ENCODE measurements around the gene SSH2. TPM values are rescaled to one million over a fixed set of nuclear protein-coding genes. Genes with fewer than 3 reads are reported as not detected.

SSH2 gene
- total and polyA plus RNA-seq, 7 donors, result 18.3 to 35.1 (median 26.5) TPM

- no peak overlapping the region for H3K4me3 ChIP-seq
- peaks cover 0 to 9% (median 4%) of the 10 kb centered on the region in 4 donors for H3K4me1 ChIP-seq
- H3K9me3 ChIP-seq, result no peaks in the 10 kb centered on the region
- no peaks in the 10 kb centered on the region for H3K36me3 ChIP-seq
- intact Hi-C loops (cut with DNase I), result no loop called here
- no peak overlapping the region for H3K27ac ChIP-seq
- H3K27me3 ChIP-seq, result no peaks in the 10 kb centered on the region
- DNase-seq, result no peak
- TF ChIP-seq EP300 (IDR thresholded peaks at IDR 0.05), result no peak
- TF ChIP-seq CTCF (IDR thresholded peaks at IDR 0.05), result no peak
- TF ChIP-seq POLR2A (IDR thresholded peaks at IDR 0.05), result no peak
- TF ChIP-seq POLR2AphosphoS5 (IDR thresholded peaks at IDR 0.05), result no peak
These were observed 26.2 kb upstream of the SSH2 start for GRCh38 chr17:29956225-29956624.

- intact Hi-C loops (cut with DNase I), result no loop called here
- no peak for TF ChIP-seq POLR2A (IDR thresholded peaks at IDR 0.05)
- no peak for TF ChIP-seq CTCF (IDR thresholded peaks at IDR 0.05)
- no peak for TF ChIP-seq EP300 (IDR thresholded peaks at IDR 0.05)
- TF ChIP-seq POLR2AphosphoS5 (IDR thresholded peaks at IDR 0.05), result no peak
- DNase-seq, result no peak
- Histone ChIP-seq H3K4me1 (peaks cover 0 to 4% (median 2%) of the 10 kb centered on the region in 4 donors), H3K36me3 (no peaks in the 10 kb centered on the region), H3K4me3 (no peak overlapping the region), H3K27me3 (no peaks in the 10 kb centered on the region), H3K27ac (no peak overlapping the region), H3K9me3 (no peaks in the 10 kb centered on the region)
- WGBS, 2 donors, result 89 to 92% methylated on average over 4 of the region's 4 CpGs
These were observed 24.4 kb upstream of the SSH2 start for GRCh38 chr17:29954405-29954804.

GRCh38 chr17:29949696-29950095 is 19.7 kb upstream of the SSH2 start:
- no peaks in the 10 kb centered on the region for H3K27me3 ChIP-seq
- DNase-seq, result no peak
- H3K9me3 ChIP-seq, result no peaks in the 10 kb centered on the region
- no peak overlapping the region for H3K27ac ChIP-seq
- no peaks in the 10 kb centered on the region for H3K4me1 ChIP-seq
- H3K4me3 ChIP-seq, result no peak overlapping the region
- intact Hi-C loops (cut with DNase I), result no loop called here
- no peaks in the 10 kb centered on the region for H3K36me3 ChIP-seq
- TF ChIP-seq CTCF (IDR thresholded peaks at IDR 0.05) (no peak), EP300 (IDR thresholded peaks at IDR 0.05) (no peak), POLR2A (IDR thresholded peaks at IDR 0.05) (no peak), POLR2AphosphoS5 (IDR thresholded peaks at IDR 0.05) (no peak)

- H3K27me3 ChIP-seq, result no peaks in the 10 kb centered on the region
- no peaks in the 10 kb centered on the region for H3K9me3 ChIP-seq
- no peak for DNase-seq
- H3K4me1 ChIP-seq, result no peaks in the 10 kb centered on the region
- H3K36me3 ChIP-seq, result no peaks in the 10 kb centered on the region
- H3K27ac ChIP-seq, result no peak overlapping the region
- H3K4me3 ChIP-seq, result no peak overlapping the region
- intact Hi-C loops (cut with DNase I), result no loop called here
- TF ChIP-seq EP300 (IDR thresholded peaks at IDR 0.05), result no peak
- no peak for TF ChIP-seq POLR2AphosphoS5 (IDR thresholded peaks at IDR 0.05)
- TF ChIP-seq CTCF (IDR thresholded peaks at IDR 0.05), result no peak
- no peak for TF ChIP-seq POLR2A (IDR thresholded peaks at IDR 0.05)
- WGBS, 2 donors, result 69 to 80% methylated on average over 3 of the region's 3 CpGs
These were observed 18.6 kb upstream of the SSH2 start for GRCh38 chr17:29948448-29949215.

- Histone ChIP-seq H3K9me3 (no peaks in the 10 kb centered on the region), H3K4me3 (no peak overlapping the region), H3K27me3 (no peaks in the 10 kb centered on the region), H3K4me1 (no peaks in the 10 kb centered on the region), H3K27ac (no peak overlapping the region), H3K36me3 (no peaks in the 10 kb centered on the region)
- no peak for DNase-seq
- intact Hi-C loops (cut with DNase I), result no loop called here
- no peak for TF ChIP-seq CTCF (IDR thresholded peaks at IDR 0.05)
- no peak for TF ChIP-seq EP300 (IDR thresholded peaks at IDR 0.05)
- TF ChIP-seq POLR2AphosphoS5 (IDR thresholded peaks at IDR 0.05), result no peak
- no peak for TF ChIP-seq POLR2A (IDR thresholded peaks at IDR 0.05)
- WGBS, 2 donors, result 86 to 93% methylated on average over 2 of the region's 2 CpGs
These were observed 15.3 kb upstream of the SSH2 start for GRCh38 chr17:29945281-29945680.
